GM12872 (cell line): ENCODE results near the gene LBP.

Experiments used
- TF ChIP-seq, protein P1 (sequence below): IDR thresholded peaks from 3 replicates; pipeline ENCODE4 v1.5.1; 2011; ENCODE audit warnings: low read depth, mild to moderate bottlenecking, low read length, moderate library complexity; ENCODE audit not compliant: insufficient read depth

The LBP gene

DNA sequence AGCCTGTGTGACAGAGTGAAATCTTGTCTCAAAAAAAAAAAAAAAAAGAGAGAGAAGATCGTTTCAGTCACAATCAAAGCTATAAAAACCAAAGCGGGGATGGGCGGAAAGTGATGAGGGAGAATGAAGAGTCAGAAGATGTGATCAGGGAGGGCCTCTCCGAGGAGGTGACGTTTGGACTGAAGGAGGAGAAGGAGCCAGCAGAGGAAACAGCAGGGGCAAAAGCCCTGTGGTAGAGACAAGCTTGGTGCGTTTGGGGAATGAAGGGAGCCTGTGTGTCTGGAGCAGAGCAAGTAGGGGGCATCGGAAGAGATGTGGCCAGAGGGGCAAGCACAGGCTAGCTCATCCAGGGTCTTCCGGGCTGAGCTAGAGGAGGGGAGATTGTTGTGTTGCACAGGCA, 14.5 kb upstream of the LBP start:
- TF ChIP-seq, protein P1, sequence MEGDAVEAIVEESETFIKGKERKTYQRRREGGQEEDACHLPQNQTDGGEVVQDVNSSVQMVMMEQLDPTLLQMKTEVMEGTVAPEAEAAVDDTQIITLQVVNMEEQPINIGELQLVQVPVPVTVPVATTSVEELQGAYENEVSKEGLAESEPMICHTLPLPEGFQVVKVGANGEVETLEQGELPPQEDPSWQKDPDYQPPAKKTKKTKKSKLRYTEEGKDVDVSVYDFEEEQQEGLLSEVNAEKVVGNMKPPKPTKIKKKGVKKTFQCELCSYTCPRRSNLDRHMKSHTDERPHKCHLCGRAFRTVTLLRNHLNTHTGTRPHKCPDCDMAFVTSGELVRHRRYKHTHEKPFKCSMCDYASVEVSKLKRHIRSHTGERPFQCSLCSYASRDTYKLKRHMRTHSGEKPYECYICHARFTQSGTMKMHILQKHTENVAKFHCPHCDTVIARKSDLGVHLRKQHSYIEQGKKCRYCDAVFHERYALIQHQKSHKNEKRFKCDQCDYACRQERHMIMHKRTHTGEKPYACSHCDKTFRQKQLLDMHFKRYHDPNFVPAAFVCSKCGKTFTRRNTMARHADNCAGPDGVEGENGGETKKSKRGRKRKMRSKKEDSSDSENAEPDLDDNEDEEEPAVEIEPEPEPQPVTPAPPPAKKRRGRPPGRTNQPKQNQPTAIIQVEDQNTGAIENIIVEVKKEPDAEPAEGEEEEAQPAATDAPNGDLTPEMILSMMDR: no peak

DNA sequence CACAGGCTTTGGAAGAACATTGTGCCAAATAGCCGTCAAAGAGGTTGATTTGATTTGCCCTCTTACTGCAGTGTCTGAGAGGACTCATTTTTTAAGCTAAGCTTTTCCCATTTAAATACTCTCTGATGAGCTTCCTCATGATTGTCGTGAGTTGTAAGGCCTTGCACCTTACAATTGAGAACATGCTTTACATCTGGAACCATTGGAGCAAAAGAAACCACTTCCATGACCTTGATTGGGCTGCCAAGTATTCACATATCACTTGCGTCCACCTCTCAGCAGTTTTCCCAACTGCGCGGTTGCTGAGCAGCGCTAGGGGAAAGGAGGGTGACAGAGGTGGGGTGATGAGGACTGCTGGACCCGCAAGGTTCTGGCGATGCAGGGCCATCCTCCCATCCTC, 12.3 kb upstream of the LBP start:
- TF ChIP-seq, protein P1: no peak

DNA sequence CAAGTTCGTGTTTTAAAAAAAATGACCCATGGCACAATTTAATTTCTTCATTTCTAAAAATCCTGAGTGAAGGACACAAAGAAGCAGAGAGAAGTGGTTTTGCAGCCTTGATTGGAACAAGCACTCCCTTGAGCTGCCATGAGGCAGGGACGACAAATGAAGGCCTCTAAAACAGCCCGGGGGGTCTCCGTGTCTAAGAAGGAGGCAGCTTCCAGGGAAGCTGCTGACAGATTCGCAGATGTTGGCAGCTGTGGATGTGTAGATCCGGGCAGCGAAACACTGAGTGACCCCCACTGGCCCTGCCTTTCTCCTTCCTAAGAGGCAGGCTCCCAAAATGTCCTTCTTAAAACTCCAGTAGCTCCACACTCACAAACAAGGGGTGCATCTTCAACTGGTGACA, 9.6 kb upstream of the LBP start:
- TF ChIP-seq, protein P1: no peak

DNA sequence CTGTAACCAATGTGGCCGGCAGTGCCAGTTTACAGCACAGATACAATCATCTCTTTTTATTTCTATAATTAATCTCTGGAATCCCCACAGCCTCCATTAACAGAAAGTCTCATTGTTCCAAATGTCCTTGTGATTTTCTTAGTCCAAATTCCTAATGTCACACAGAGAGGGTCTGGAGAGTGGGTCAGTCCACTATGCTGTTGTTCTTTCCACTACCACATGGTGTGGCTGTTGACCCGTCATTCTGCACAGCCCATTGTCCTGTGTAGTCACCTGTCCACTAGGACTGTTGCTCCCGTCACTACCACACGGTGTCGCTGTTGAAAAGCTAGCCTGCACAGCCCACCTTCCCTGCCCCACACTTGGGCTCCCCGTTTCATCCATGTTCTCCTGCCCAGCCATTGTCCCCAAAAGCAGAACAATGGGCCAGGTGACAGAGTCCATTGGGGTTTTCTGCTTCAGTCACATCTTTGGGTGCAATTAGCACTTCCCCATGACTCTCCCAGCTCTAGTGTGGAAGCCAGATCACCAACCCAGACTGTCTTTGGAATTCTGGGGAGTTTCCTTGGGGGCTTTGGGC, 8.6 kb upstream of the LBP start:
- TF ChIP-seq, protein P1: peak; percentile 59; the same call in 2 of the 3 replicates

DNA sequence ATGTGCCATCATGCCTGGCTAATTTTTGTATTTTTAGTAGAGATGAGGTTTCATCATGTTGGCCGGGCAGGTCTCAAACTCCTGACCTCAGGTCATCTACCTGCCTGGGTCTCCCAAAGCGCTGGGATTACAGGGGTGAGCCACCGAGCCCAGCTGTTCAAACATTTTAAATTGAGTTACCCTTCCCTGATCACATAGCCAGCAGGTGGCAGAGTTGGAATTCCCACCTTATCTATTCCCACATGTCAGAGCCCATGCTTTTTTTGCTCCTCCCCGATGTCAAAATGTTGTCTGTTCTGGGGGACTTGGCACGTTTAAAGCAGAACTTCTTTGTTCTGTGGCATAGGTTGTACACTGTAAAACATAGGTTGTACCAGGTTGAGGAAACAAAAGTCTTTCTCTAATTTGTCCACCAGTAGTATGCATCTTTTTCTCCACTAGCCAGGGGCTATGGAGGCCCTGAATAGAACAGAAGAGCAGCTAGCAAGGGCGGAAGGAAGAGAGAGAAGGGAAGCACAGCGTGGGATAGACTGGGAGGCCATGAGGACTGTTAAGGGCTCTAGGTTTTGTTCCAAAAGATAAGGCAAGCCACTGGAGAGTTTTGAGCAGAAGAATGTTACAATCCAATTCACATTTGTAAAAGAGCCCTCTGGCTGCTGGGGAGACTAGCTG, 7.3 kb upstream of the LBP start:
- TF ChIP-seq, protein P1: no peak

DNA sequence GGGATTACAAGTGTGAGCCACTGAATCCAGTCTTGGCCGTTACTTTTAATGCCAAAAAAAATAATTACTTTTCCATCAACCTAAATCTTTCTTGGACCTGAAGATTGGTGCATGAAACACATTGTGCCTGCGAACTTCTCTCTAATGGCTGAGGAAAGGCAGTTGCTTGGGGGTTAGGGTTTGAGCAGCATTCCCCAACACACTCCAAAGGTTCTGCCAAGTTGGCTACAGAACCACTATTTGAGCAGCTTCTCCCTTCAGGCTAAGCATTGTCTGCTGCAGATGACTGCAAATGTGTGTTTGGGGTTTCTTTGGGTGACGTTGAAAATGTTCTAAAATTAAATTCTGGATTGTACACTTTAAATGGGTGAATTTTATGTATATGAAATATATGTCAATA, 6.3 kb upstream of the LBP start:
- TF ChIP-seq, protein P1: no peak

DNA sequence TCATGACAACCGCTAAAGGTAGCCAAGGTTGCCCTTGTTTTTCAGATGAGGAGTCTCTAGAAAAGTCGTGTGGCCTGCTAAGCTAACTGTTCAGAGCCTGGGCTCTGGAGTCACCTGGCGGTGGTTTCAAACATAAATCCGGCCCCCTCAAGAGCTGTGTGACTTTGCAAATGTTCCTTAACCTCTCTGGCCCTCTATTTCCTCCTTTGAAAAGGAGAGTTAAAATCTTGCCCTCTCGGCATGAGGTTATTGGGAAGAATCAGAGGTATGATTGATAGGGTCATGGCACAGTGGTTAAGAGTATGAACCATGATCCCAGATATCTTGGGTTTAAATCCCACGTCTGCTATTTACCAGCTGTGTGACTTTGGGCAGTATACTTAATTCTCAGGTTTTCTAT, 5.6 kb upstream of the LBP start:
- TF ChIP-seq, protein P1: no peak
